Heart left ventricle (tissue), 16 donors: ENCODE results near the gene OR10R2. TPM values are rescaled to one million over a fixed set of nuclear protein-coding genes. Genes with fewer than 3 reads are reported as not detected.

ENCODE experiments used
- ATAC-seq, 4 donors: fragments of 200-7000 bp; cut with Tn5 transposase; one replicate each; pipeline ENCODE4 v1.9.1; 2020 to 2022; ENCODE audit warnings: moderate library complexity in 4 of 4, mild to moderate bottlenecking in 3 of 4, moderate number of reproducible peaks in 1 of 4
- DNase-seq, 5 donors: peaks; one replicate each; pipeline ENCODE4 v3.0.0-alpha.2; 2020
- H3K27ac ChIP-seq, 12 donors: fragments of 200-600 bp; sonication (generic) in 4 of 12; one replicate each; pipeline versions ENCODE4 v1.5.0 to v1.8.0; 2016 to 2022; ENCODE audit warnings: mild to moderate bottlenecking in 2 of 12
- H3K27me3 ChIP-seq, 9 donors: fragments of 200-600 bp; sonication (generic) in 2 of 9; one replicate each; pipeline versions ENCODE4 v1.5.1 to v1.8.0; 2016 to 2022; ENCODE audit warnings: mild to moderate bottlenecking in 3 of 9
- H3K36me3 ChIP-seq, 9 donors: fragments of 200-600 bp; sonication (generic) in 2 of 9; one replicate each; pipeline versions ENCODE4 v1.5.0 to v1.8.0; 2018 to 2022; ENCODE audit warnings: mild to moderate bottlenecking in 2 of 9
- H3K4me1 ChIP-seq, 12 donors: fragments of 200-600 bp; sonication (generic) in 4 of 12; one replicate each; pipeline versions ENCODE4 v1.5.0 to v1.8.0; 2016 to 2022; ENCODE audit warnings: mild to moderate bottlenecking in 3 of 12
- H3K4me3 ChIP-seq, 12 donors: fragments of 200-600 bp; sonication (generic) in 4 of 12; one replicate each; pipeline versions ENCODE4 v1.5.0 to v1.8.0; 2017 to 2022; ENCODE audit warnings: mild to moderate bottlenecking in 9 of 12, moderate library complexity in 4 of 12
- H3K9me3 ChIP-seq, 12 donors: fragments of 200-600 bp; sonication (generic) in 4 of 12; one replicate each; pipeline versions ENCODE4 v1.5.0 to v1.8.0; 2016 to 2022; ENCODE audit warnings: mild to moderate bottlenecking in 1 of 12
- CTCF ChIP-seq, 12 donors: fragments of 200-600 bp; sonication (generic) in 4 of 12; IDR thresholded peaks; one replicate each; pipeline versions ENCODE4 v1.5.0 to v1.8.0; 2018 to 2022; ENCODE audit warnings: antibody characterized with exemption in 12 of 12, mild to moderate bottlenecking in 5 of 12
- POLR2A ChIP-seq, 2 donors: fragments of 450-650 bp; IDR thresholded peaks; one replicate each; pipeline ENCODE4 v1.6.1; 2017; ENCODE audit warnings: antibody characterized with exemption in 2 of 2, mild to moderate bottlenecking in 2 of 2, moderate library complexity in 2 of 2
- WGBS, 4 donors: extraction: QIAGEN DNeasy Blood & Tissue Kit in 2 of 4; methylation state at CpG; one replicate each; pipeline versions ENCODE4 v1.1.5 to v1.1.7; 2013 to 2018; 5-methylcytosine and 5-hydroxymethylcytosine counted together
- intact Hi-C, 10 donors: fragments of 100-400 bp; cut with DNase I; formaldehyde crosslinking; loops; one replicate each; pipeline versions ENCODE4 v1.11.1 to v1.14.2; 2022
- polyA plus RNA-seq, 2 donors: library from polyadenylated mRNA; stranded (reverse); fragments of 200-250 nt; gene quantifications; one replicate each; pipeline ENCODE4 v1.2.3, GENCODE V29; 2013
- total RNA-seq, 9 donors: library from RNA; depleted of rRNA in 2 of 9; stranded (reverse); fragments of >200 nt in 2 of 9; fragmentation: NEBNext Ultra II Directional in 3 of 9; extraction: Animal tissue kit (Norgen Biotek cat#: 25700) in 3 of 9; gene quantifications; one replicate each; pipeline versions ENCODE4 v1.1.0 to v1.2.4, GENCODE V29; 2016 to 2023
- donor health status: ischemic (EF 13 %, LVEDD 7.1; RV severe dilation, severe dysfunction).
- donor health status: healthy with polysubstance abuse.
- donor health status: DM: no; HTN: yes; CAD: no.
- donor health status: DM: no; HTN: no; CAD: no.
- donor health status: ischemic (EF 25% LVEDD 6.9; RV normal size, moderate dysfunction).
- donor health status: ischemic (EF 25% LVEDD 5.7; RV mildly dilated, moderate dysfunction).
- donor health status: healthy.
- donor health status: DM: yes; HTN: yes; CAD: no.
- donor health status: ischemic (EF 35%, LVEDD 5.7; RV mildly dilated, moderate dysfunction).
- donor health status: nonischemic (EF 11% LVEDD 7.7; RV severe dilation, severe dysfunction).
- donor health status: DM: yes; HTN: yes; CAD: no.
- donor health status: PGD.
- donor health status: ischemic (EF 29% LVEDD 5.4; RV normal size, mild dysfunction).
- donor health status: nonischemic (EF 23%, LVEDD 6.1; RV moderate dilation, normal function).

OR10R2 gene
- total and polyA plus RNA-seq, 11 donors, result not detected

- H3K27ac ChIP-seq, result no peak overlapping the region
- intact Hi-C loops, result loop anchor here in 3 of 10 donors (10.0 kb wide), 2 partner anchors 317 to 557 kb away; no protein-coding TSS in a partner anchor
- peaks cover 0 to 3% (median 0%) of the 10 kb centered on the region in 9 donors for H3K27me3 ChIP-seq
- DNase-seq (no peak), ATAC-seq (no peak)
- H3K4me3 ChIP-seq, result no peak overlapping the region
- 73 to 88% (median 86%) methylated on average over 2 of the region's 2 CpGs for WGBS, 4 donors
- TF ChIP-seq POLR2A (IDR thresholded peaks at IDR 0.05), result no peak
- TF ChIP-seq CTCF (IDR thresholded peaks at IDR 0.05), result no peak
- no peaks in the 10 kb centered on the region for H3K36me3 ChIP-seq
- H3K9me3 ChIP-seq, result peaks cover 0 to 5% (median 0%) of the 10 kb centered on the region in 12 donors
- no peaks in the 10 kb centered on the region for H3K4me1 ChIP-seq
These were observed 49.6 kb downstream of the OR10R2 start for GRCh38 chr1:158521666-158522058.

- TF ChIP-seq POLR2A (IDR thresholded peaks at IDR 0.05), result no peak
- peak in 9 of 12 donors; percentile 30 to 68 (median 48) for TF ChIP-seq CTCF (IDR thresholded peaks at IDR 0.05)
- ATAC-seq (peak in 1 of 4 donors; percentile 38), DNase-seq (no peak)
- H3K36me3 ChIP-seq, result no peaks in the 10 kb centered on the region
- no peaks in the 10 kb centered on the region for H3K27me3 ChIP-seq
- H3K4me1 ChIP-seq, result no peaks in the 10 kb centered on the region
- no peak overlapping the region for H3K4me3 ChIP-seq
- WGBS, 4 donors, result 1 to 76% (median 37%) methylated on average over 2 of the region's 2 CpGs
- intact Hi-C loops, result loop anchor here in 3 of 10 donors (5.0 to 10.0 kb wide), 3 partner anchors 323 to 563 kb away; no protein-coding TSS in a partner anchor
- peaks cover 0 to 15% (median 0%) of the 10 kb centered on the region in 12 donors for H3K9me3 ChIP-seq
- no peak overlapping the region for H3K27ac ChIP-seq
These were observed 55.3 kb downstream of the OR10R2 start for GRCh38 chr1:158527190-158527815.

Other genes starting within 250 kb of the OR10R2 start
- gene CD1A, start 217.8 kb upstream of the OR10R2 start, total RNA-seq, result under 1 TPM in 1 of 9 donors, not detected in 8; 0.15 TPM
- not detected for gene CD1A, start 217.8 kb upstream of the OR10R2 start, polyA plus RNA-seq
- gene CD1C, start 182.3 kb upstream of the OR10R2 start, total RNA-seq, result 1 to 10 TPM in 2 of 9 donors, under 1 TPM in 4, not detected in 3; 0.30 to 1.6 (median 0.49) TPM
- gene CD1C, start 182.3 kb upstream of the OR10R2 start, polyA plus RNA-seq, result under 1 TPM in 1 of 2 donors, not detected in 1; 0.28 TPM
- under 1 TPM in 1 of 9 donors, not detected in 8; 0.29 TPM for gene CD1B, start 140.7 kb upstream of the OR10R2 start, total RNA-seq
- gene CD1B, start 140.7 kb upstream of the OR10R2 start, polyA plus RNA-seq, result not detected
- under 1 TPM in 4 of 9 donors, not detected in 5; 0.25 to 0.59 (median 0.37) TPM for gene CD1E, start 118.3 kb upstream of the OR10R2 start, total RNA-seq
- gene CD1E, start 118.3 kb upstream of the OR10R2 start, polyA plus RNA-seq, result under 1 TPM in 1 of 2 donors, not detected in 1; 0.33 TPM
- gene OR10T2, start 72.8 kb upstream of the OR10R2 start, total RNA-seq, result not detected
- not detected for gene OR10T2, start 72.8 kb upstream of the OR10R2 start, polyA plus RNA-seq
- not detected for gene OR10K2, start 46.0 kb upstream of the OR10R2 start, total RNA-seq
- gene OR10K2, start 46.0 kb upstream of the OR10R2 start, polyA plus RNA-seq, result not detected
- gene OR10K1, start 10.4 kb upstream of the OR10R2 start, total RNA-seq, result not detected
- not detected for gene OR10K1, start 10.4 kb upstream of the OR10R2 start, polyA plus RNA-seq
- not detected for gene OR6Y1, start 82.2 kb downstream of the OR10R2 start, total RNA-seq
- not detected for gene OR6Y1, start 82.2 kb downstream of the OR10R2 start, polyA plus RNA-seq
- gene OR6P1, start 98.4 kb downstream of the OR10R2 start, total RNA-seq, result not detected
- gene OR6P1, start 98.4 kb downstream of the OR10R2 start, polyA plus RNA-seq, result not detected
- not detected for gene OR10X1, start 107.7 kb downstream of the OR10R2 start, total RNA-seq
- not detected for gene OR10X1, start 107.7 kb downstream of the OR10R2 start, polyA plus RNA-seq
- gene OR10Z1, start 133.0 kb downstream of the OR10R2 start, total RNA-seq, result not detected
- not detected for gene OR10Z1, start 133.0 kb downstream of the OR10R2 start, polyA plus RNA-seq
- gene SPTA1, start 214.5 kb downstream of the OR10R2 start, total RNA-seq, result under 1 TPM in 4 of 9 donors, not detected in 5; 0.08 to 0.99 (median 0.28) TPM
- gene SPTA1, start 214.5 kb downstream of the OR10R2 start, polyA plus RNA-seq, result under 1 TPM; 0.06 to 0.19 TPM
- not detected for gene OR6K2, start 228.4 kb downstream of the OR10R2 start, total RNA-seq
- gene OR6K2, start 228.4 kb downstream of the OR10R2 start, polyA plus RNA-seq, result not detected
- not detected for gene OR6K3, start 248.5 kb downstream of the OR10R2 start, total RNA-seq
- not detected for gene OR6K3, start 248.5 kb downstream of the OR10R2 start, polyA plus RNA-seq